NCI-H1092 (cell line): ENCODE measurements around the gene DSC2.
"Not testable (repeated sequence)": the region's sequence is repeated elsewhere in the genome, so short reads cannot be mapped to it uniquely, and the experiment has no call there.

Experiments
- DNase-seq: peaks from one replicate; lab custom pipeline; 2025; lab: John Stamatoyannopoulos, UW

Gene DSC2

GRCh38 chr18:31042406-31043181, 59.6 kb downstream of the DSC2 start, which contains the start of gene DSC3:
Gene DSC3, minus strand, starts transcription at chr18:31042742. Its CDS starts 82 bp downstream, at chr18:31042660.
- no peak for DNase-seq

DNA sequence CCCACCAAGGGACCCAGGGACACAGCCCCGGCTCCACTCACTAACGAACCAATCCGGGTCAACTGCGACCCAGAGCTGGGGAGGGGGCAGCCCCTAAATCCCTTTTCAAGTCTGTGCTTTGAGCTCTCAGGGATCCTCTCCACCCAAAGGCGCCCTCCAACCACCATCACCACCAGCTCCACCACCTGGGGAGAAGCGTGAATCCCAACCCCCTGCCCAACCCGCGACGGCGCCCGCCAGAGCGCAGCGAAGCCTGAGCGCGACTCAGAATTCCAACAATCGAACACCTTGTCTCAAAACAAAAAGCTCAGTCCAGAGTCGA, 60.2 kb downstream of the DSC2 start:
- no peak for DNase-seq

- DNase-seq: no peak
These were observed 60.7 kb downstream of the DSC2 start for GRCh38 chr18:31041271-31042083.

- DNase-seq: no peak
These were observed 61.4 kb downstream of the DSC2 start for GRCh38 chr18:31040686-31041270.

DNA sequence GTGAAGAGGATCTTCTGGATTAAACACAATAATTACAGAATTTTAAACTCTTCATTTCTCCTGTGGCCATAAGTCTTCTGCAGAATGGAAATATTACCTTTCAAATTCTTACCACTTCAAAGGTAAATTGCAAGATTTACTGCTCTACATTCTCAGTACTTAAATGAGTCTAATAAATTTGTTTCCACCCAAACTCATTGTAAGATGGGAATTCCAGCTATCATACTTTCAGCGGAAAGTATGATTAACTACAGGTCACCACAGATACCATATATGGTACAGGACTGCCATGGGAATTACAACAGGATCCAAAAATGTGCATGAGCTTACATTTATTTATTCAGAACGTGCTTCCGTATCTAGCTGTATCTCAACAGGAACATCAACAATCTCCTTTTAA, 62.8 kb downstream of the DSC2 start:
- no peak for DNase-seq

GRCh38 chr18:31037686-31038085, 64.5 kb downstream of the DSC2 start:
- DNase-seq: not testable (repeated sequence)

- DNase-seq: no peak
These were observed 67.7 kb downstream of the DSC2 start for GRCh38 chr18:31034541-31034940.

DNA sequence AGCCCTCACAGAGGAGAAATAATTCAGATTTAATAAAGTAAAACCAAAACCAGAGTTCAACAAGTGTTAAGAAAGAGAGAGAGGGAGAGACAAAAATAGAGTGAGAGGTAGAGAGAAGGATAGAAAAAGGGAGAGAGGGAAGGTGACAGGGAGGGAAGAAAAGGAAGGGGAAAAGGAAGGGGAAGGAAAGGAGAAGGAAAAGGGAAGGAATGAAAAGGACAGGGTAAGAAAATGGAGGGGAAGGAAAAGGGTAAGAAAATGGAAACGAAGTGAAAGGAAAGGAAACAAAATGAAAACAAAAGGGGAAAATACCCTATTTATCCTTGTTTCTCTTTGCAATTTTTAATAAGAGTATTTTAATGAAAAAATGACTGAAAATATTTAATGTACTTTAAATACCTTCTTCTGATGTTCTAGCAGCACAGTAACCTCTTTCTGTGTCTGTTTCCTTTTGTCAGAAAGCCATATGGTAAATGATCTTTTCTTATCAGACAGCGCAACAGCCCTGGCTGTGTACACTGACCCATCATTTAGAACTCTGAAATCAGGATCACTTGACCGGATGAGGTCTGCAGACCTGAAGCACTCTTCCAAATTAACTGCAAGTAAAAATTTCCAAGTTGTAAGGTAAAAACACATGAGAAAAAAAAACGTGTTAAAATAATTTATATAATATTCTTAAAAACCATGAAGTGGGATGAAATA, 71.5 kb downstream of the DSC2 start:
- no peak for DNase-seq

GRCh38 chr18:31015715-31016434, 86.3 kb downstream of the DSC2 start:
- DNase-seq: no peak

GRCh38 chr18:31011455-31011854, 90.8 kb downstream of the DSC2 start:
- not testable (repeated sequence) for DNase-seq

DNA sequence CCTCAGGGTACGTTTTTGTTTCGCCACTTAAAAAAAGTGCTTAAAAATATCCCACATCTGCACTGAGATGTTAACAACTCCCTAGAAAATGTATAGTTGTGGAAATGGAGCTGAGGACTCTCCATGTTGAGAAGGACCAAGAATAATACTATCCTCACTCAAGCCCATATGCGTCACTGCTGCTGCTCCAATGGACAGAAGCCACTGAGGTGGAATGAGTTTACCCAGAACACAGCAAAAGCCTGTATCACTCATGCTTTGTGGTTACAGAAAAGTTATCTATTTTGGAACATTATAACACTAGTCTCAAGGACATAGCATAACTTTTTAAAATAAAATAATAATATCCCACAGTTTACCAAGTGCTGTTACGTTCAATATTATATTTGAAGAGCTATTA, 91.6 kb downstream of the DSC2 start:
- DNase-seq: no peak
